NT2/D1 (cell line): ENCODE results near the gene CEP70.

ENCODE experiments used
- SUZ12 ChIP-seq: IDR thresholded peaks from 2 replicates; pipeline ENCODE4 v1.6.1; 2011; ENCODE audit not compliant: insufficient read length, insufficient read depth; ENCODE audit errors: extremely low read depth
- YY1 ChIP-seq: IDR thresholded peaks from 2 replicates; pipeline ENCODE4 v1.6.1; 2011; ENCODE audit not compliant: insufficient read length, insufficient read depth
- ZNF274 ChIP-seq: IDR thresholded peaks from 2 replicates; pipeline ENCODE4 v1.6.1; 2011; ENCODE audit warnings: mild to moderate bottlenecking, low read depth, low read length

DNA sequence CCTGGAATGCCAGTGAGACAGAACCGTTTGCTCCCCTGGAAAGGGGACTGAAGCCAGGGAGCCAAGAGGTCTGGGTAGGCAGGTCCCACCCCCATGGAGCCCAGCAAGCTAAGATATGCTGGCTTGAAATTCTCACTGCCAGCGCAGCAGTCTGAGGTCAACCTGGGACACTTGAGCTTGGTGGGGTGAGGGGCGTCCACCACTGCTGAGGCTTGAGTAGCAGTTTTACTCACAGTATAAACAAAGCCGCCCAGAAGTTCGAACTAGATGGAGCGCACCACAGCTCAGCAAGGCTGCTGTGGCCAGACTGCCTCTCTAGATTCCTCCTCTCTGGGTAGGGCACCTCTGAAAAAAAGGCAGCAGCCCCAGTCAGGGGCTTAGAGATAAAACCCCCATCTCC lies 33.6 kb downstream of the CEP70 start:
- no peak for TF ChIP-seq ZNF274
- TF ChIP-seq YY1: no peak
- no peak for TF ChIP-seq SUZ12
